Muscle of leg (tissue), 9 donors: ENCODE data around the gene MLXIP. TPM values are rescaled to one million over a fixed set of nuclear protein-coding genes. Genes with fewer than 3 reads are reported as not detected.

Experiments used
- polyA plus RNA-seq, 8 donors: library from polyadenylated mRNA; unstranded; fragments of 120-200 nt; gene quantifications; one replicate each; pipeline versions ENCODE4 v1.2.1 to v1.2.3, GENCODE V29; 2013; ENCODE audit warnings: inconsistent platforms in 1 of 8, low replicate concordance in 1 of 8; ENCODE audit not compliant: insufficient read length in 8 of 8, insufficient read depth in 1 of 8
- total RNA-seq: library from RNA; stranded (reverse); fragments of 120-200 nt; gene quantifications from one replicate; pipeline ENCODE4 v1.2.4, GENCODE V29; 2013

MLXIP gene
- total and polyA plus RNA-seq, 9 donors, result 12.6 to 34.0 (median 28.6) TPM

Other genes with a start within 250 kb of the MLXIP start
- 0.04 TPM for gene HPD, start 219.9 kb upstream of the MLXIP start, total RNA-seq
- gene HPD, start 219.9 kb upstream of the MLXIP start, polyA plus RNA-seq, result under 1 TPM in 4 of 8 donors, not detected in 4; 0.09 to 0.15 (median 0.12) TPM
- gene PSMD9, start 190.0 kb upstream of the MLXIP start, total RNA-seq, result 50.9 TPM
- gene PSMD9, start 190.0 kb upstream of the MLXIP start, polyA plus RNA-seq, result 10 to 100 TPM; 42.9 to 55.9 (median 47.6) TPM
- 1.7 TPM for gene CFAP251, start 160.2 kb upstream of the MLXIP start, total RNA-seq
- gene CFAP251, start 160.2 kb upstream of the MLXIP start, polyA plus RNA-seq, result 1 to 10 TPM in 4 of 8 donors, under 1 TPM in 4; 0.74 to 2.1 (median 1.1) TPM
- gene BCL7A, start 56.9 kb upstream of the MLXIP start, total RNA-seq, result 7.8 TPM
- gene BCL7A, start 56.9 kb upstream of the MLXIP start, polyA plus RNA-seq, result 10 to 100 TPM; 11.0 to 20.2 (median 16.5) TPM
- gene IL31, start 95.5 kb downstream of the MLXIP start, total RNA-seq, result not detected
- gene IL31, start 95.5 kb downstream of the MLXIP start, polyA plus RNA-seq, result not detected
- gene LRRC43, start 104.4 kb downstream of the MLXIP start, total RNA-seq, result 0.18 TPM
- under 1 TPM; 0.20 to 0.74 (median 0.37) TPM for gene LRRC43, start 104.4 kb downstream of the MLXIP start, polyA plus RNA-seq
- 0.04 TPM for gene B3GNT4, start 125.0 kb downstream of the MLXIP start, total RNA-seq
- under 1 TPM; 0.09 to 0.88 (median 0.38) TPM for gene B3GNT4, start 125.0 kb downstream of the MLXIP start, polyA plus RNA-seq
- 42.9 TPM for gene DIABLO, start 147.3 kb downstream of the MLXIP start, total RNA-seq
- gene DIABLO, start 147.3 kb downstream of the MLXIP start, polyA plus RNA-seq, result 10 to 100 TPM; 31.4 to 44.0 (median 36.4) TPM
- gene VPS33A, start 187.7 kb downstream of the MLXIP start, total RNA-seq, result 14.0 TPM
- gene VPS33A, start 187.7 kb downstream of the MLXIP start, polyA plus RNA-seq, result 10 to 100 TPM in 7 of 8 donors, 1 to 10 TPM in 1; 9.0 to 14.4 (median 11.7) TPM